NK-92 (cell line): ENCODE data around the gene HIBADH.

Experiments
- DNase-seq: peaks from one replicate; lab custom pipeline; 2025; ENCODE audit not compliant: unreplicated experiment; lab: John Stamatoyannopoulos, UW

The HIBADH gene

DNA sequence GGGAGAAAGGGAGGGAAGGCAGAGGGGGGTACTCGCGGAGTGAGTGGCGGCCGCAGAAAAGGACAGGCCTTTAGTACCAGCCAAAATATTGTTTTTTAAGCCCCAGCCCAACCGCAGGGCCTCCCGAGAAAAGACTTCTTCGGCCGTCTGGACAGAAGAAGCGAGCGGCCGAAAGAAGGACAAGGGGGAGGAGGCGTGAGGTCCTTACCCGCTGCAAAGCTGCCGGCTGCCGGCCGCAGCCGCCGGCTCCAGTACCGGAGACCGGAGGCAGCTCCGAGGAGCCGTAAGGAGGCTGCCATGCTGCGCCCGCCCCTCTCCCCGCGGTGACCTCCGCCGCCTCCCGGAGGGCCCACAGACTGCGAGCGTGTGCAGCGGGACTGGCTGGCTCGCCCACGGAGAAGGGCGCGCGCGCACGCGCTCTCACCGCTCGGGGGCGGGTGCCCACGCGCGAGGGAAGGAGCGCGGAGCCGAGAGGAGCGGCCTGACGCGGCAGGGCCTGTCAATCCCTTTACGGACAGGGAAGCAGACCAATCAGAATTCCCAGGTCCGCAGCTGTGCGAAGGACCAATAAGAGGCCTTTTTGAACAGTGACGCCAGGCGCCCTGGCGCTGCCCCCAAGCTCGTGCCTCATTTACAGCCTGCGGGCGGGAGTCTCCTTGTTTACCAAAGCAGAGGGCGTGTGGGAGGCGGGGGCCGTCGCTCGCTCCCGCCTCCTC, at the start of gene HIBADH:
TSS of gene HIBADH (minus strand) at position 394 of the 716 bp plus-strand sequence. CDS start at position 299, 95 bp downstream.
- DNase-seq, result peak; percentile 77

- DNase-seq, result no peak
These were observed 49.5 kb upstream of the HIBADH start for GRCh38 chr7:27712217-27712616.

- no peak for DNase-seq
These were observed 46.7 kb upstream of the HIBADH start for GRCh38 chr7:27709137-27710075.

GRCh38 chr7:27708485-27708884, 45.8 kb upstream of the HIBADH start:
- DNase-seq, result no peak

GRCh38 chr7:27705200-27705594, 42.5 kb upstream of the HIBADH start:
- no peak for DNase-seq

GRCh38 chr7:27704422-27705199, 41.9 kb upstream of the HIBADH start:
- no peak for DNase-seq

GRCh38 chr7:27703181-27703580, 40.5 kb upstream of the HIBADH start:
- DNase-seq, result no peak

DNA sequence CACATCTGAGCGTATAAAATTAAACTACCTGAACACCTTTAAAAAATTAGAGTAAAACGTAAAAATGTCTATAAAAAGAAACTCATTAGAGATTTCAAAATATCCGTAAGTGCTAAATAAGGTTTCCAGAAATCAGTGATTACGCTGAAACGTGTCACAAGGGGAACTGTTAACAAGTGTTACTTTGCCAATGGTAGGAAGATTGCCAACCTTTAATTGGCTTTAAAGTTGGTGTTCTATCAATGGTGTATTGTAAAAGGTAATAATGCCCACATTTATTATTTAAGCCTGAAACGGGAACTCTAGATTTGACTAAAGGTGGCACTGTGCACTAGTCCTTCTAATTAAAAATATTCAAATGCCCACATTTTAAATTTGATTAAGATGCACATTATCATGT, 37.8 kb upstream of the HIBADH start:
- DNase-seq, result no peak

- no peak for DNase-seq
These were observed 37.1 kb upstream of the HIBADH start for GRCh38 chr7:27699751-27700150.

DNA sequence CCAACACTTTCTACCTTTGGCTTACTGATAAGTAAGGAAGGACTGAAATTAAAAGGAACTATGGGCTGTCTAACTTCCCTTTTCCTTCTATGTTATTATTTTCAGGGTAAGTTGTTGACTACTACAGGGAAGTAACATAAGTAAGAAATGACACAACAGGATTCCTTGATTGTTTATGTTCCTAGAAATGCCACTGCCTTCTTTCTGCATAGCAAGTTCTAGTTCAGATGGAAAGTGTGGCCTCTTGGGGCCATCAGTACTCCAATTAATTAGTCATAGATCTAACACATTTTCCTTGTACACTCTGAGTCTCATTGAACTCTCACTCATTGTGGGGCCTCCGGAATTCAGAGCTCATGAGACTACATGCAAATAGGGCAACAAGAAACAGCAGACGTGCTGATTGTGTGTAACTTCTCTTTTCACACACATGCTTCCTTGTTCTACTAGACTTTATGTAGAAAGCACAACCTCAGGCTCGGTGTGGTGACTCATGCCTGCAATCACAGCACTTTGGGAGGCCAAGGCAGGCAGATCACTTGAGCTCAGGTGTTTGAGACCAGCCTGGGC, 35.3 kb upstream of the HIBADH start:
- DNase-seq, result no peak

- DNase-seq, result no peak
These were observed 32.4 kb upstream of the HIBADH start for GRCh38 chr7:27695096-27695495.

DNA sequence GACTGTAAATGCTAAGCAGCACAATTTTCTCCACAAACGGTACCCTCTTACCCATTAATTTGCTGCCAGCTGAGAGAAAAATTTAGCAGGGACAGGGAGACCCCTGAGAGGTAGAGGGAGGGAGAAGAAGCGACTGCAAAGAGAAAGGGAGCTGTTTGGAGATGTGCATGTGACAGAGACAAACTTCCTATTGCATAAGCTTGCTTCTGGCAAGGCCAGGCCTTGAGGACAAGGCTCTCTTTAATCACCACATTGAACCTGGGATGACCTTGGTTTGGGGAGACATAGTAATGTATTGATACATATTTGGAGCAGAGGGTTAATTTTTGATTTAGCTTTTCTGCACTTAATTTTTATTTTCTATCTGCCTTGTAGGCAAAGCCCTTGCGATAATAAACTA, 31.1 kb upstream of the HIBADH start:
- no peak for DNase-seq

DNA sequence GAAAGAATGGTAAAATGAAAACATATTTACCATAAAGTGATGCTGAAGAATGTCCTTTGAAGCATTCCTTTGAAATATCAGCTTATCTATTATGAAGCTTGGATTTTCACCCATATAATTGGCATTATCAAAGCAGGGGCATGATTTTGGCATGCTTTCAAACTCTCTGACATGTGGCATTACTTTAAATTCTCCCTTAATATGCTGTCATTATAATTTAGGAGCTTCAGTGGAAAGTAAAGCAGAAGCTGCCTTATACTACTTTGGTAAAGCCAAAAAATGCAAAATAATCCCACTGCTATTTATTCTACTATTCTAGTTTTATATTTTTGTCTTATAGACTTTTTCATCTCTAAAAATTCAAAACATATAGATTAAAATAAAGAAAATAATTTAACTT, 28.0 kb upstream of the HIBADH start:
- no peak for DNase-seq

GRCh38 chr7:27689591-27690164, 27.0 kb upstream of the HIBADH start:
- DNase-seq, result no peak

DNA sequence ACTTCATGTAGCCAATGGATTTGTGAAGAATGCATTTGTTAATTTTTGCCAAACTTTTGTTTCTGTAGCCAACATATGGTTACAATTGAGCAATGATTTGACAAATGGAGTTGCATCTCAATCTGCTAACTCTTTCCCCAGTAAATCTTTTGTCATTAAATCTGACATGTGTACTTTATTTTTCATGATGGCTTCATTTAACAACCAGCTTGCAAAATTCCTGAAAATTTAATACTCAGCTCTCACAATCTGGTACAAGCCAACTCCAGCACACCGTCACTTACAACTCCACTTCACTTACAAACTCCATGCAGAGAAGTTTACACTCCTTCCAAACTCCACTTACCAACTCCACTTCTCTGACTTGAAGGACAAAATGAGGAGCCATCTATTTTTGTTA, 26.5 kb upstream of the HIBADH start:
- no peak for DNase-seq

DNA sequence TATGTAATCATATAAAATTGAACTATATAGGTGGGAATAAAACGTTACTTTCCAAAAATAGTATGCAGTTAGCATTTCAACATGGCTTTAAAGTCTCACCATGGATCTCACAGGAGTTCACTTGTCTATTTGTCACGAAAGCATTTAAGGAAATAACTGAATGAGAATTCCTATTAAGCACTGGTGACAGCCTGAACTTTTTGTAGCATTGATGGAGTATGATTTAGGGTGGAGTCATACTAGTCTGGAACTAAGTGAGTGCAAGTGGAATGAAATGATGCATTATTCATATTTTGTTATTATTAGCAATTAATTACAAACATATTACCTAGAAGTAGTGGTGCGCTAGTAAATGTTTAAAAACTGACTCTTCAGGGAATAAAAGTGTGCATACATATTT, 26.0 kb upstream of the HIBADH start:
- no peak for DNase-seq

DNA sequence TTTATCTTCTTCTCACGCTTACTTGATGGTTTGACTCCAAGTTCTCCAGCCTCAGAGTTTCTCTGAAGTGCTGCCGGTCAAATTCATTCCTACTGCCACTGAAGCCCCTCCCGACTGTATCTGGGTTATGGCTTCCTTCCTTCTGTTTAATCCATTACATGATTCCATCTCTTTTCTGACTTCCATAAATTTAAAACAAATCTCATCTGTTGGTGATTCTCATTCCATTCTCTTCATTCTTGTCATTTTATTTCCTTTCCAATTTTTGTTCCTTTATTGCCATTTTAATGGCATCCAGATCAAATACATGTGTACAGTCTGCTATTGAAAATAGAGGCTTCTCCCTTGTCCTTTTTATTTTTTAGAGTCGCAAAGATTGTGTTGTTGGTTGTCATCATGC, 25.4 kb upstream of the HIBADH start:
- no peak for DNase-seq

- DNase-seq, result no peak
These were observed 23.6 kb upstream of the HIBADH start for GRCh38 chr7:27686315-27686714.

DNA sequence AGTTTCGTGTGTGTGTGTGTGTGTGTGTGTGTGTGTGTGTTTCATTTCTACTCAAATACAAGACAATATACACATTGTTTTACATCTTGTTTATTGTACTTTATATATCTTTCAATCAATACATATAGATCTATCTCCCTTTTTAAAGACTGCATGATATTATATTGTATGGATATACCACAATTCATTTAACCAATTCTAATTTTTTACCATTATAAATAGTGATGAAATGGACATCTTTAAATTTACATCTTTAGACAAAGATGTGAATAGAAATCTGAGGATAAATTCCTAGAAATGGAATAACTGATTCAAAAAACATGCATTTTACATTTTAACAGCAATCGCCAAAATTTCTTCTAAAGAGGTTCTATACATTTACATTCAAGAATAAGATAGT, 23.2 kb upstream of the HIBADH start:
- DNase-seq, result no peak

- DNase-seq, result no peak
These were observed 22.5 kb upstream of the HIBADH start for GRCh38 chr7:27685209-27685608.

DNA sequence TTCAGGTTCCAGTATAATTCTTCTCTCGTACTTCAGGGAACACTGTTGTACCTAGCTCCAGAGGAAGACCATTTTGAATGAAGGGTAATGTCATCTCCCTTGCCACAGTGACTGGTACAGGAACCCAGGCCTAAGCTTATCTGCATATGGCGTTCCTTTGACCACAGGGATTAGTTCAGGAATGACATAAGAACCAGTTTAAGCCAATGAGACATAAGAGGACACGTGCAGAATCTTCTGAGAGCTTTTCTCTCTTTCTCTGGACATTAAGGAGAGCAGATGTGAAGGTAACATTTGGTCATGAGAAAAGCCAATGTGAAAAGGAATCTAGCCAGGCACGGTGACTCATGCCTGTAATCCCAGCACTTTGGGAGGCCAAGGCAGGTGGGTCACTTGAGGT, 21.8 kb upstream of the HIBADH start:
- DNase-seq, result no peak
